Lower leg skin (tissue), 3 donors: ENCODE measurements around the gene LOXL1.

ENCODE experiments used
- CTCF ChIP-seq, 3 donors: fragments of 450-650 bp; IDR thresholded peaks; one replicate each; pipeline ENCODE4 v1.5.1; 2016; ENCODE audit warnings: antibody characterized with exemption in 3 of 3, mild to moderate bottlenecking in 3 of 3, moderate library complexity in 2 of 3
- POLR2A ChIP-seq, 2 donors: fragments of 450-650 bp; IDR thresholded peaks; one replicate each; pipeline ENCODE4 v1.6.1; 2016 to 2017; ENCODE audit warnings: antibody characterized with exemption in 2 of 2, mild to moderate bottlenecking in 1 of 2, moderate library complexity in 1 of 2

GRCh38 chr15:73996267-73996666 lies 70.0 kb downstream of the LOXL1 start:
- TF ChIP-seq CTCF (IDR thresholded peaks at IDR 0.05): no peak
- TF ChIP-seq POLR2A (IDR thresholded peaks at IDR 0.05): no peak
